DND-41 (cell line): ENCODE data around the gene TIRAP.
A peak's percentile ranks its signal among the peaks of the same experiment; 100 is the strongest.

Experiments used
- ATAC-seq: fragments of 200-7000 bp; cut with Tn5 transposase; 3 replicates; pipeline ENCODE4 v1.9.1; 2021; ENCODE audit warnings: low read depth; ENCODE audit not compliant: insufficient read depth
- DNase-seq: peaks from one replicate; pipeline ENCODE4 v3.0.0-alpha.2; 2020
- H2AFZ ChIP-seq: 2 replicates; pipeline ENCODE4 v1.6.0; 2012; ENCODE audit warnings: low read depth, low read length
- H3K27ac ChIP-seq: 2 replicates; pipeline ENCODE4 v1.5.1; 2012; ENCODE audit warnings: low read length, inconsistent platforms
- H3K27me3 ChIP-seq: fragments of 200-600 bp; sonication (generic); 2 replicates; pipeline ENCODE4 v1.6.0; 2012; ENCODE audit warnings: low read length, mild to moderate bottlenecking, inconsistent platforms; ENCODE audit not compliant: insufficient read depth, poor library complexity
- H3K36me3 ChIP-seq: 2 replicates; pipeline ENCODE4 v1.5.1; 2012; ENCODE audit warnings: low read length, inconsistent platforms; ENCODE audit not compliant: insufficient read depth
- H3K4me1 ChIP-seq: 2 replicates; pipeline ENCODE4 v1.5.1; 2012; ENCODE audit warnings: mild to moderate bottlenecking, low read length; ENCODE audit not compliant: insufficient read depth
- H3K4me2 ChIP-seq: 2 replicates; pipeline ENCODE4 v1.6.0; 2012; ENCODE audit warnings: mild to moderate bottlenecking, moderate library complexity, low read length, inconsistent platforms; ENCODE audit not compliant: insufficient read depth
- H3K4me3 ChIP-seq, 2 experiments: fragments of 200-600 bp in 1 of 2; shearing (Covaris generic) in 1 of 2; 2 replicates each; pipeline ENCODE4 v1.5.1; 2012 to 2016; ENCODE audit warnings: inconsistent platforms in 2 of 2, low read length in 2 of 2, mild to moderate bottlenecking in 2 of 2, low read depth in 1 of 2, moderate library complexity in 1 of 2
- H3K79me2 ChIP-seq: 2 replicates; pipeline ENCODE4 v1.6.0; 2012; ENCODE audit warnings: low read length, inconsistent platforms; ENCODE audit not compliant: insufficient read depth
- H3K9ac ChIP-seq: 2 replicates; pipeline ENCODE4 v1.6.0; 2012; ENCODE audit warnings: low read depth, mild to moderate bottlenecking, inconsistent platforms, low read length, moderate library complexity
- H3K9me3 ChIP-seq: 2 replicates; pipeline ENCODE4 v1.5.1; 2012; ENCODE audit warnings: low read length, moderate library complexity, mild to moderate bottlenecking, inconsistent platforms; ENCODE audit not compliant: insufficient read depth, severe bottlenecking
- H4K20me1 ChIP-seq: 2 replicates; pipeline ENCODE4 v1.6.0; 2012; ENCODE audit warnings: low read length; ENCODE audit not compliant: insufficient read depth
- EZH2 ChIP-seq: IDR thresholded peaks from 3 replicates; pipeline ENCODE4 v1.6.1; 2012; ENCODE audit warnings: borderline replicate concordance, low read depth, mild to moderate bottlenecking, moderate library complexity, low read length, inconsistent platforms; ENCODE audit not compliant: severe bottlenecking
- TF ChIP-seq, protein P1 (sequence below): IDR thresholded peaks from 2 replicates; pipeline ENCODE4 v1.5.1; 2012; ENCODE audit warnings: borderline replicate concordance, low read length, moderate library complexity, mild to moderate bottlenecking; ENCODE audit not compliant: poor library complexity, severe bottlenecking; ENCODE audit errors: extremely low read depth

The TIRAP gene

DNA sequence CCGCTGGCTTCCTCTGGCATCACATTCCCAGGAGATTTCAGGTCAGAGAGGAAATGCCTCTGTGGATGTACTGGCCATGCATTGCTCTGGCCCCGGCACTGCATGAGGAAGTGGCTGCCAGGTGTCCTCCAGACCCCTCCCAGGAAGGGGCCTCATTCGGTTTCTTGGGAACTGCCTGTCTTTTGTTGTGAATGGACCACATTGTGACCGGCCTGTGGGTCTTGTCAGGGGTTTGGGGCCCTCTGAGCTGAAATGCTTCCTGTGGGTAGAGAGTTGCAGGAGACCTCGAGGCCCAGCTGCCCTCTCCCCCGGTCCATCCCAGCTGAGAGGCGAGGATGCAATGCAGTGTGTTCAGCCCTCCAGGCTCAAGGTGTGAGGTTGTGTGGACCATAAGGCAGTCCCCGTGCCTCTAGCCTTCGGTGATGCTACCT, 53.8 kb downstream of the TIRAP start:
- Histone ChIP-seq H3K27me3 (no peaks in the 10 kb centered on the region), H3K36me3 (peaks cover 55% of the 10 kb centered on the region), H3K9ac (no peak overlapping the region), H3K27ac (peak overlapping the region; percentile 23; the same call in 1 of the 2 replicates), H3K4me2 (no peak overlapping the region), H3K4me1 (no peaks in the 10 kb centered on the region), H3K9me3 (no peaks in the 10 kb centered on the region), H3K79me2 (no peaks in the 10 kb centered on the region), H3K4me3 (no peak overlapping the region), H4K20me1 (no peaks in the 10 kb centered on the region; the same call in 1 of the 2 replicates), H2AFZ (no peak overlapping the region)
- DNase-seq (no peak), ATAC-seq (0 out of 3 replicates have a peak, but pooled peaks have one; percentile 13)
- TF ChIP-seq, protein P1, sequence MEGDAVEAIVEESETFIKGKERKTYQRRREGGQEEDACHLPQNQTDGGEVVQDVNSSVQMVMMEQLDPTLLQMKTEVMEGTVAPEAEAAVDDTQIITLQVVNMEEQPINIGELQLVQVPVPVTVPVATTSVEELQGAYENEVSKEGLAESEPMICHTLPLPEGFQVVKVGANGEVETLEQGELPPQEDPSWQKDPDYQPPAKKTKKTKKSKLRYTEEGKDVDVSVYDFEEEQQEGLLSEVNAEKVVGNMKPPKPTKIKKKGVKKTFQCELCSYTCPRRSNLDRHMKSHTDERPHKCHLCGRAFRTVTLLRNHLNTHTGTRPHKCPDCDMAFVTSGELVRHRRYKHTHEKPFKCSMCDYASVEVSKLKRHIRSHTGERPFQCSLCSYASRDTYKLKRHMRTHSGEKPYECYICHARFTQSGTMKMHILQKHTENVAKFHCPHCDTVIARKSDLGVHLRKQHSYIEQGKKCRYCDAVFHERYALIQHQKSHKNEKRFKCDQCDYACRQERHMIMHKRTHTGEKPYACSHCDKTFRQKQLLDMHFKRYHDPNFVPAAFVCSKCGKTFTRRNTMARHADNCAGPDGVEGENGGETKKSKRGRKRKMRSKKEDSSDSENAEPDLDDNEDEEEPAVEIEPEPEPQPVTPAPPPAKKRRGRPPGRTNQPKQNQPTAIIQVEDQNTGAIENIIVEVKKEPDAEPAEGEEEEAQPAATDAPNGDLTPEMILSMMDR: no peak
- no peak for TF ChIP-seq EZH2

DNA sequence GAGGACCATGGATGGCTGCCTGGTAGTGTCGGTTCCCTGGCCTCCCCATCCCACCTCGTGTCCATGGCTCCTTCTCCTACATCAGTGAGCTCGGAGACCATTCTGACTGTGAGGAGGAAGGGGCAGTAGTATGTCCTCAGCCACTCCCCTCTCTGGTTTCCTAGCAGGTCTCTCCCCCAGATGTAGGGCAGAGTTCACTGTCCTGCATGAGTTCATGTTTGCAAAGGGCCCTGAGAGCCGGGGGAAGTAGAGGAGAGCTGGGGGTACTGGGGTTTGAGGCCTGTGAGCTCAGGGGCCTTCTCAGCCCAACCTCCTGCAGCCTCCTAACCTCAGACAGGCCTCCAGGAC, 54.2 kb downstream of the TIRAP start:
- Histone ChIP-seq H3K27me3 (no peaks in the 10 kb centered on the region), H3K27ac (peak overlapping the region; percentile 23; the same call in 1 of the 2 replicates), H3K9ac (no peak overlapping the region), H3K36me3 (peaks cover 56% of the 10 kb centered on the region), H4K20me1 (no peaks in the 10 kb centered on the region; the same call in 1 of the 2 replicates), H3K79me2 (no peaks in the 10 kb centered on the region), H3K9me3 (no peaks in the 10 kb centered on the region), H3K4me3 (no peak overlapping the region), H3K4me2 (no peak overlapping the region), H3K4me1 (no peaks in the 10 kb centered on the region; the same call in 1 of the 2 replicates), H2AFZ (no peak overlapping the region)
- DNase-seq: no peak
- no peak for ATAC-seq
- TF ChIP-seq, protein P1: no peak
- TF ChIP-seq EZH2: no peak

DNA sequence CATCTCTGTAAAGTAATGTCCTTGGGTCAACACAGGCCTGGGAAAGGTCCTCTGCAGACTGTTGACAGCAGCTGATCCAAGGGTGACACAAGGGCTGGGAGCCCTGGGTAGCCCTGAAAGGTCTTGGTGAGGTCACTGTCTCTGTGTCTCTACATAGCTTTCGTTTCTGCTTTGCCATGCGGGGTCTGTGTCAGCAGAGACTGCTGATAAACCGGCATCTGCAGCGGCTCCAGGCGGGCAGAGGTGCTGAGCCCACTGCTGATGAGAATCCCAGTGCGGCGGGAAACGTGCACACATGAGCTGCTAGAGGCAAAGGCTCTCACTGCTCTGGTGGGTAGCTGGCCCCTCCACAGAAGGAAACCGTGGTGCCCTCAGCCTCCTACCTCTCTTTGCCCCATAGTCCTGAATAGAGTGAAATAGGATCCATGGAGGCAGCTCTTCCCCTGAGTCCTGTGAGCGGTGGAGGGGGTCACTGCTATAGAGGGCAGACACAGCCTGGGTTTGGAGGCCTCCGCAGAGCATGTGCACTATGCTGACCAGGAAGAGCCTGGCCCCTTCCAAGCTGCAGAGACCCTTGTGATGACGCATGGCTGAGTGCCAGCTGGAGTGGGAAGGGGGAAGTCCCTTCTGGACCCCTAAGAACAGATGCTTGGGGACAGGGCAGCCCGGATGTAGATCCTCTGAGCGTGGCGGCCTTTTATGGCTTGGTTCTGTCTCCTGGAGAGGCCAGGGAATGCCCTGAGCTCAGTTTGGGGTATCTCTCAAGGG, 54.8 kb downstream of the TIRAP start:
- Histone ChIP-seq H3K27ac (0 out of 2 replicates have a peak overlapping the region, but pooled peaks have one; percentile 19), H4K20me1 (no peaks in the 10 kb centered on the region; the same call in 1 of the 2 replicates), H3K4me1 (no peaks in the 10 kb centered on the region; the same call in 1 of the 2 replicates), H3K36me3 (peaks cover 56% of the 10 kb centered on the region), H3K9me3 (no peaks in the 10 kb centered on the region), H3K4me2 (no peak overlapping the region), H3K79me2 (no peaks in the 10 kb centered on the region), H3K9ac (no peak overlapping the region), H3K4me3 (no peak overlapping the region), H2AFZ (no peak overlapping the region), H3K27me3 (no peaks in the 10 kb centered on the region)
- TF ChIP-seq, protein P1: no peak
- TF ChIP-seq EZH2: no peak
- DNase-seq (no peak), ATAC-seq (no peak)
